ENCODE data around the gene FAM53A.

Gene FAM53A

DNA sequence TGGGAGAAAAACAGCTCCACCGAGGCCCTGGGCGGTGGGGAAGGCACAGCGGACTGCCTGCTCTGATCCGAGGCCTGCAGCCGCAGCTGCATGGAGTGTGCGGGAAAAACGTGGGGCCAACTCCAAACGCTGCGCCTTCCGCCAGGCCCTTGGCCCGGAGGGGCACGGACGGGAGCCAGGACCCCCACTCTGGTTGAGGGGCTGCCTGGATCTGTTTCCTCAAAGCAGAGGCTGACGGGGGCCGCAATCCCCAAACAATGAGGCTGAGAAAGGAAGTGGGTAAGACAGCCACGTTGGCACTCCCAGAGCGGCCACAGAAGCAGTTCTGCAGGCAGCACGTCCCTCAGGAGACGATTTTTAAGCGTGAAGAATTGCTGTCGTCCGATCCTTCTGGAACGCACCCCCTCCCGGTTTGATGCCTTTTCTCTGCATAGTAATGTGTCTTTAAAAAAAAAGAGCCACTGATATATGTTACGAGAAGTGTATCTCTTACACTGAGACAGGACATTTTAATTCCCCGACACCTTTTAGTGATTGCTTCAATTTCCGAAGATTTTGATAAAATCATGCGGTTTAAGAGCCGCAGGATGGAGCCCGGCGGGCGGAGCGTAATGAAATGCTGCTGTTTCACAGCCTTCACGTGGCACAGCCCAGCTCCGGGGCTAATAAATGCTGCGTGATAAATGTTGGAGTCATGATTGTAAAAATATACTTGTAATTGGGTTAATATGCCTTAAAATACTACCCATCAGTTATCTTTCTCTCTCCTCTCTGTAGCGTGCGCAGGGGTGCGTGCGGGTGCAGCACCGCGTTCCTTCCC lies 85.7 kb downstream of the FAM53A start:
- Histone ChIP-seq H3K4me3 (IDR thresholded peaks at IDR 0.05; ENCODE audit: insufficient read depth, low read depth, low read length) (no peak overlapping the region), H3K27ac (no peak overlapping the region), H3K36me3 (ENCODE audit: insufficient read depth) (no peaks in the 10 kb centered on the region), H3K9ac (no peak overlapping the region), H3K27me3 (ENCODE audit: insufficient read depth, low read depth) (no peaks in the 10 kb centered on the region; the same call in 1 of the 2 replicates), H3K79me2 (ENCODE audit: insufficient read depth, low read depth) (no peaks in the 10 kb centered on the region), H2AFZ (ENCODE audit: low read depth) (no peak overlapping the region), H4K20me1 (ENCODE audit: insufficient read depth) (no peaks in the 10 kb centered on the region), H3K4me2 (no peak overlapping the region), H3K4me1 (ENCODE audit: low read depth, poor library complexity, severe bottlenecking) (no peaks in the 10 kb centered on the region)
- TF ChIP-seq, protein P1, sequence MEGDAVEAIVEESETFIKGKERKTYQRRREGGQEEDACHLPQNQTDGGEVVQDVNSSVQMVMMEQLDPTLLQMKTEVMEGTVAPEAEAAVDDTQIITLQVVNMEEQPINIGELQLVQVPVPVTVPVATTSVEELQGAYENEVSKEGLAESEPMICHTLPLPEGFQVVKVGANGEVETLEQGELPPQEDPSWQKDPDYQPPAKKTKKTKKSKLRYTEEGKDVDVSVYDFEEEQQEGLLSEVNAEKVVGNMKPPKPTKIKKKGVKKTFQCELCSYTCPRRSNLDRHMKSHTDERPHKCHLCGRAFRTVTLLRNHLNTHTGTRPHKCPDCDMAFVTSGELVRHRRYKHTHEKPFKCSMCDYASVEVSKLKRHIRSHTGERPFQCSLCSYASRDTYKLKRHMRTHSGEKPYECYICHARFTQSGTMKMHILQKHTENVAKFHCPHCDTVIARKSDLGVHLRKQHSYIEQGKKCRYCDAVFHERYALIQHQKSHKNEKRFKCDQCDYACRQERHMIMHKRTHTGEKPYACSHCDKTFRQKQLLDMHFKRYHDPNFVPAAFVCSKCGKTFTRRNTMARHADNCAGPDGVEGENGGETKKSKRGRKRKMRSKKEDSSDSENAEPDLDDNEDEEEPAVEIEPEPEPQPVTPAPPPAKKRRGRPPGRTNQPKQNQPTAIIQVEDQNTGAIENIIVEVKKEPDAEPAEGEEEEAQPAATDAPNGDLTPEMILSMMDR (conservative IDR thresholded peaks at IDR 0.05; ENCODE audit: low read depth, low read length) = no peak

DNA sequence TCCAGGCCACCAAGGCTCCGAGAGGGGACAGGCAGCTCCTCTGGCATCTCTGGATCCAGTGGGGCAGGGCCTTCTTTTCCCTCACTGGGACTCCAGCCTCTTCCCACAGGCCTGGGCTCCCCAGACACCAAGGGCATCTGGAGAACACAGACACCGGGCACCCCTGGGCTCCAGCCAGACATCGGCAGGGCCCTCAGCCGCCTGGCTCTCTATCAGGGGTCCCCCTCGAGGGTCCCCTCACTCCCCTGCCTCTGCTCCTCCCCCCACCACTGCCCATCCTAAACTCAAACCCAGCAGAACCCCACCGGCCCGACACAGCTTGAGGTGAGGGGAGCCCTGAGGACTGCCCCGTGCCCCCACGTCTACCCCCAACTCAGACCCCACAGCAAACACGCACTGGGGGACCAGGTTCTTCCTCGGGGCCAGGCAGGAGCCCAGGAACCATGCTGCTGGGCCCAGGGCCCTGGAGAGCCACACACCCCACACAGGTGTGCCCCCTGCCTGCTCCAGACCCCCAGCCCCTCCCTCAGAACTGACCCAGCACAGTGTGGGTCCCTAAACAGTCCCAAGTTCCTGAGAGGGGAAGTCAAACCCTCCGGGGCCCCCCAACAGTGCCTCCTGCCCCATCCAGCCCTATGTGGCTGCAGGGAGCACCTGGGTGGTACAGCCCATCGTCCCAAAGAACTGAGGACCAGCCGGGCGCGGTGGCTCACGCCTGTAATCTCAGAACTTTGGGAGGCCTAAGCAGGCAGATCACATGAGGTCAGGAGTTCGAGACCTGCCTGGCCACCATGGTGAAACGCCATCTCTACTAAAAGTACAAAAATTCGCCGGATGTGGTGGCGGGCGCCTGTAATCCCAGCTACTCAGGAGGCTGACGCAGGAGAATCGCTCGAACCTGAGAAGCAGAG lies 86.8 kb downstream of the FAM53A start:
- Histone ChIP-seq H3K4me2 (no peak overlapping the region), H3K27me3 (ENCODE audit: insufficient read depth, low read depth) (no peaks in the 10 kb centered on the region; the same call in 1 of the 2 replicates), H2AFZ (ENCODE audit: low read depth) (no peak overlapping the region), H3K4me1 (ENCODE audit: low read depth, poor library complexity, severe bottlenecking) (no peaks in the 10 kb centered on the region), H3K4me3 (IDR thresholded peaks at IDR 0.05; ENCODE audit: insufficient read depth, low read depth, low read length) (no peak overlapping the region), H3K27ac (no peak overlapping the region), H3K79me2 (ENCODE audit: insufficient read depth, low read depth) (no peaks in the 10 kb centered on the region), H3K36me3 (ENCODE audit: insufficient read depth) (no peaks in the 10 kb centered on the region), H3K9ac (no peak overlapping the region), H4K20me1 (ENCODE audit: insufficient read depth) (no peaks in the 10 kb centered on the region)
- TF ChIP-seq, protein P1 (conservative IDR thresholded peaks at IDR 0.05; ENCODE audit: low read depth, low read length) = no peak

DNA sequence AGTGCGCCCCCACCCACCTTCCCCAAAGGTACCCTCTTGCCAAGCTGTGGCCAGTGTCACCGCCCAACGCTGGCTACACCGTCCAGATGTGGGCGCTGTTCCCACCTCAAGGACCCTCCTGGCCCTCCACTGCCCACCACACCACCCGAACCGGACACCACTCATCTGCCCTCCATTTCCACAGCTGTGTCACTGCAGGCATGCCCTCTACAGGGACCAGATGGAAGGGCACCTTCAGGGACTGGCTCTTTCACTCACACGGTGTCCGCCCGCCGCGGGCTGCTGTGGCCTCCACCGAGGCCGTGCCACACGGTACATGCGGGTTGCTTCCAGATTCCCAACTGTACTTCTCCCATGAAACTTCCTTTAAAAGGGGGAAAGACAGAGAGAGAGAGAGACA lies 87.7 kb downstream of the FAM53A start:
- Histone ChIP-seq H3K27ac (no peak overlapping the region), H2AFZ (ENCODE audit: low read depth) (no peak overlapping the region), H3K9ac (no peak overlapping the region), H3K4me1 (ENCODE audit: low read depth, poor library complexity, severe bottlenecking) (no peaks in the 10 kb centered on the region), H3K79me2 (ENCODE audit: insufficient read depth, low read depth) (no peaks in the 10 kb centered on the region), H3K27me3 (ENCODE audit: insufficient read depth, low read depth) (no peaks in the 10 kb centered on the region; the same call in 1 of the 2 replicates), H4K20me1 (ENCODE audit: insufficient read depth) (no peaks in the 10 kb centered on the region), H3K36me3 (ENCODE audit: insufficient read depth) (no peaks in the 10 kb centered on the region), H3K4me3 (IDR thresholded peaks at IDR 0.05; ENCODE audit: insufficient read depth, low read depth, low read length) (no peak overlapping the region), H3K4me2 (no peak overlapping the region)
- TF ChIP-seq, protein P1 (conservative IDR thresholded peaks at IDR 0.05; ENCODE audit: low read depth, low read length) = no peak

DNA sequence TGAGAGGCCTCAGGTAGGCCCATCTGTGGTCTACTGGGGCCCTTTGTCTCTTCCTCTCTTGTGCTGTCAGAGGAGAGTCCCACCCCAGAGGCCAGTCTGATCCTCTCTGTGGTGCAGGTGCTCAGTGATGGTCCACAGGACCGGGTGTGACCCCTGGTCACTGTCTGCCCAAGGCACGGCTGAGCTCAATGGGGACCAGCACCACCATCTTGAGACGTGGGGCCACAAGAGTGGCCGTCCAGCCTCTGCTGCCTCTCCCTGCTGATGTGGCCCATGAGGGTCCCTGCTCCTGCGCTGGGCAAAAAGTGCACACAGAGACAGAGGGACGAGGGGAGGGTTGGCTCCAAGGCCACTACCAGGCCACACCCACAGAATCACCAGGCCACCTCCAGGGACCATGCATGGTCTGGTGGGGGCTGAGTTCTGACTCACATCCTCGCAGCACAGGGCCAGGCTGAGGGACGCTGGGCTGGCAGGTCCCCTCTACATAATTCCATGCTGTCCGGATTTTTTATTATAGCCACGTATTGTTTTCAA lies 88.3 kb downstream of the FAM53A start:
- H3K27ac ChIP-seq = no peak overlapping the region
- H4K20me1 ChIP-seq (ENCODE audit: insufficient read depth) = no peaks in the 10 kb centered on the region
- no peak overlapping the region for H3K4me2 ChIP-seq
- no peaks in the 10 kb centered on the region for H3K36me3 ChIP-seq (ENCODE audit: insufficient read depth)
- H3K27me3 ChIP-seq (ENCODE audit: insufficient read depth, low read depth) = no peaks in the 10 kb centered on the region; the same call in 1 of the 2 replicates
- TF ChIP-seq, protein P1 (conservative IDR thresholded peaks at IDR 0.05; ENCODE audit: low read depth, low read length) = no peak
- no peaks in the 10 kb centered on the region for H3K79me2 ChIP-seq (ENCODE audit: insufficient read depth, low read depth)
- no peak overlapping the region for H3K4me3 ChIP-seq (IDR thresholded peaks at IDR 0.05; ENCODE audit: insufficient read depth, low read depth, low read length)
- no peak overlapping the region for H3K9ac ChIP-seq
- H3K4me1 ChIP-seq (ENCODE audit: low read depth, poor library complexity, severe bottlenecking) = no peaks in the 10 kb centered on the region
- H2AFZ ChIP-seq (ENCODE audit: low read depth) = no peak overlapping the region

All from KMS-11 (cell line).